Activated T-cell treated with anti-CD3 and anti-CD28 coated beads, Interleukin-2, amount 50 U/mL, for 48 hours (primary cell): ENCODE data around the gene PCDHGC3.

Source experiments
- DNase-seq, 2 experiments: peaks; one replicate each; pipeline ENCODE4 v3.0.0-alpha.2; 2020

PCDHGC3 gene

DNA sequence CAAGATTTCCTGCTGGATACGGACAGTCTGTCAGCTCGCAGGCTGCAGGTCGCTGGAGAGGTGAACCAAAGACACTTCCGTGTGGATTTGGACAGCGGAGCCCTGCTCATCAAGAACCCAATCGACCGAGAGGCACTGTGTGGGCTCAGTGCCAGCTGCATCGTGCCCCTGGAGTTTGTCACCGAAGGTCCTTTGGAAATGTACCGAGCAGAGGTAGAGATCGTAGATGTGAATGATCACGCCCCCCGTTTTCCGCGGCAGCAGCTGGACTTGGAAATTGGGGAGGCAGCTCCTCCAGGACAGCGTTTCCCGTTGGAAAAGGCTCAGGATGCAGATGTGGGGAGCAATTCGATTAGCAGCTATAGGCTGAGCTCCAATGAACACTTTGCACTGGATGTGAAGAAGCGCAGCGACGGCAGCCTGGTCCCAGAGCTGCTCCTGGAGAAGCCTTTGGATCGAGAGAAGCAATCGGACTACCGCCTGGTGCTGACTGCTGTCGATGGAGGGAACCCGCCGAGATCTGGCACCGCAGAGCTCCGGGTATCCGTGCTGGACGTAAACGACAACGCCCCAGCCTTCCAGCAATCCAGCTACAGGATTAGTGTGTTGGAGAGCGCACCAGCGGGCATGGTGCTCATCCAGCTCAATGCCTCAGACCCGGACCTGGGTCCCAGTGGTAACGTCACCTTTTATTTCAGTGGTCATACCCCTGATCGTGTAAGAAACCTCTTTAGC, 9.7 kb downstream of the PCDHGC3 start:
- no peak for DNase-seq

GRCh38 chr5:141486091-141486490, 10.3 kb downstream of the PCDHGC3 start:
- DNase-seq: no peak

DNA sequence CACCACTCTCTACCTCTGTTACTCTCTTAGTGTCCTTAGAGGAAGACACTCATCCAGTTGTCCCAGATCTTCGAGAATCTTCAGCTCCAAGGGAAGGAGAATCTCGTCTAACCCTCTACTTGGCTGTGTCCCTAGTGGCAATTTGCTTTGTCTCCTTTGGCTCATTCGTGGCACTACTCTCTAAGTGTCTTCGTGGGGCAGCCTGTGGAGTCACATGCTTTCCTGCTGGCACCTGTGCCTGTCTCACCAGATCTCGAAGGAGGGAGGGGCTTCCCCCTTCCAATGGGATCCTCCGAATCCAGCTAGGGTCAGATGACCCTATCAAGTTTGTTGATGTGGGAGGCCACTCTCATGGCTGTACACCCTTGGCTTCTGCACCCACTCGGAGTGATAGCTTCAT, 11.4 kb downstream of the PCDHGC3 start:
- DNase-seq: no peak

DNA sequence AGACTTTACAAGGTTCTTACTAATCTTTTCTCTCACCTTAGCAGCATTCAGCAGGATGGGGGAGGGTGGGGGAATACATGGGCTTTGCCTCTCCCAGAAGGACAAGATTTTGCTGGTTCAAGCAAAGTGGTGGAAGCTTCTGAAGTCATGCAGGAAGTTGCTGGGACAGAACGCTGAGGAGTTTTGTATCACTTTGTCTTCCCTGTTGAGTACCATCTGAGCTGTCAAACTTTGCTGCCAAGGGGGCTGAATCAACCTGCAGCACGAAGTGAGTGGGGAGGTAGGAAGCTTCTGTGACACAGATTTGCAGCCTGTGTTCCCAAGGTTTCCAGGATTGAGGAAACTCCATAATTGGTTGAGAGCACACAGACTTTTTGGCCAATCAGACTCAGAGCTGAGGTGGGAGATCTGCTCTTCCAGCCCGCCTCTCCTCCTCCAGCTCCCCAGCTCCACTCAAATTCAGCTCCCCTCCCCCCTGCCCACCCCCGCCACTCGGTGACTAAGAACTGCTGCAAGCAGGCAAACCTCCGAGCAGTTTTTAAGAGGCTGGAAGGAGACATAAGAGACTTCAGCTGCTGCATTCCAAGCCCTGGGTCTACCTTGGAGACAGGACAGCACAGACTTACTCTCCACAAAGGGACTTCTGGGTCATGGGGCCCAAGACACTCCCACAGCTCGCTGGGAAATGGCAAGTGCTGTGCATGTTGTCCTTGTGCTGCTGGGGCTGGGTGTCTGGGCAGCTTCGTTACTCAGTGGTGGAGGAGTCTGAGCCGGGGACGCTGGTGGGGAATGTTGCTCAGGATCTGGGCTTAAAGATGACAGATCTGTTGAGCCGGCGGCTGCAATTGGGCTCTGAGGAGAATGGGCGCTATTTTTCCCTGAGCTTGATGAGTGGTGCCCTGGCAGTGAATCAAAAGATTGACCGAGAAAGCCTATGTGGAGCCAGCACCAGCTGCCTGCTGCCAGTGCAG, 13.1 kb downstream of the PCDHGC3 start, which contains the start of gene PCDHGC5:
Gene PCDHGC5 (plus strand): TSS at position 491 of the 971 bp plus-strand sequence. CDS start 160 bp downstream, at position 651.
- no peak for DNase-seq

GRCh38 chr5:141489841-141490240, 14.1 kb downstream of the PCDHGC3 start:
- no peak for DNase-seq

DNA sequence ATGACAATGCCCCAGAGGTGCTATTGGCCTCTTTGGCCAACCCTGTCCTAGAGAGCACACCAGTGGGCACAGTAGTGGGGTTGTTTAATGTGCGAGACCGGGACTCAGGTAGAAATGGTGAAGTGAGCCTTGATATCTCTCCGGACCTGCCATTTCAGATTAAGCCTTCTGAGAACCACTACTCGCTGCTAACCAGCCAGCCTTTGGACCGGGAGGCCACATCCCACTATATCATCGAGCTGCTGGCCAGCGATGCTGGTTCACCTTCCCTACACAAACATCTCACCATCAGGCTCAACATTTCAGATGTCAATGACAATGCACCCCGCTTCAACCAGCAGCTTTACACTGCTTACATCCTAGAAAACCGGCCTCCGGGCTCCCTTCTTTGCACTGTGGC, 14.5 kb downstream of the PCDHGC3 start:
- no peak for DNase-seq

- DNase-seq: no peak
Measured at GRCh38 chr5:141490771-141491170, 15.0 kb downstream of the PCDHGC3 start.

DNA sequence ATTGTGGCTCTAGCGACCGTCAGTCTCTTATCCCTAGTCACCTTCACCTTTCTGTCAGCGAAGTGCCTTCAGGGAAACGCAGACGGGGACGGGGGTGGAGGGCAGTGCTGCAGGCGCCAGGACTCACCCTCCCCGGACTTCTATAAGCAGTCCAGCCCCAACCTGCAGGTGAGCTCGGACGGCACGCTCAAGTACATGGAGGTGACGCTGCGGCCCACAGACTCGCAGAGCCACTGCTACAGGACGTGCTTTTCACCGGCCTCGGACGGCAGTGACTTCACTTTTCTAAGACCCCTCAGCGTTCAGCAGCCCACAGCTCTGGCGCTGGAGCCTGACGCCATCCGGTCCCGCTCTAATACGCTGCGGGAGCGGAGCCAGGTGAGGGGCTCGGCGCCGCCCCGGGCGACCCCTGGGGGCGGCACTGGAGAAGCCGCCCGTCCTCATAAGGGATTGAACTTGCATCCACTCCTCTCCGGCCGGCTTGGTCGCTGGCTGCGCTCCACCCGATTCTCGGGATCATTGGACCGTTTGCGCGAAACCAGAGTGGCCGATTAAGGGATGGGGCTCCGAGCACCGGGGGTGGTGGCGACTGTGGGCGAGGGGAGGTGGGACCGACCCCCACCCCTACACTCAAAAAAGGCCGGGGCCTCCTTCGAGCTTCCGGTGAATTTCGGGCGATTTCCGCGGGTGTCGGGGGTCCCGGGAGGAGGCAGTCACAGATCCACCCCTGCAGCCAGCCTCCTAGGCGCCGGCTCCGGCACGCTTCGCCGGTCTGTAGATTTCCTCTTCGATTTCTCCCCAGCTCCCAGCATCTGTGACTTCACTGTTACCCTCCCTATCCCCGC, 15.8 kb downstream of the PCDHGC3 start:
- DNase-seq: no peak

GRCh38 chr5:141492168-141492885, 16.6 kb downstream of the PCDHGC3 start:
- peak; percentile 43 to 52 for DNase-seq

GRCh38 chr5:141493500-141494422, 18.0 kb downstream of the PCDHGC3 start:
- DNase-seq: no peak

DNA sequence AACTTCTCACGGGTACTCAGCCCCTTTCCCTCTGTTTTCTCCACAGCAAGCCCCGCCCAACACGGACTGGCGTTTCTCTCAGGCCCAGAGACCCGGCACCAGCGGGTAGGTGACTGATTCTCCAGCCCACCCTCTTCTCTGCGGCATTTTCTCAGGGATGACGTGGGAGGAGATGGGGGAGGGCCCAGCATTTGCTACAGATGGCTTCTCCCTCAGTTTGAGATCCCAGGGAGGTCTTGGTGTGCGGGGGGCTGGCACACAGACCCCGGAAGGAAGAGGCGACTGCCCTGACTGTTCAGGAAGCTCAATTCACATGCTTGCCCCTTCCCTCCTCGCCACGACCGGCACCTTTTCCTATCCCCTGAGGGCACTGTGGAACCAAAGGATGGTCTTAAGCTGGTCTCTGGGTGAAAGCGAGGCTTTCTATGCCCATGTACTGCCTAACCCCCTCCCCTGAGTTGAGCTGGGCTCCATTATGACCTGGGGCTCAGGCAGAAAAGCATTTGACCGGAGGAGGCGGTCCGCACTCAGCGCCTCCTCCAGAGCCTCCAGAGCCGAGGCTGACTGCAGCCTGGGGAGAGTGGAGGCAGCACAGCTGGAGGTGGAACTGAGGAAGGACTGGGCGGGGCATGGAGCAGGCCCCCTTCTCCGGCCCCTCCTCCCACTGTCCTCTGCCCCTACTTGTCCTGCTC, 19.1 kb downstream of the PCDHGC3 start:
- DNase-seq: no peak

GRCh38 chr5:141495453-141495811, 19.7 kb downstream of the PCDHGC3 start:
- DNase-seq: no peak

DNA sequence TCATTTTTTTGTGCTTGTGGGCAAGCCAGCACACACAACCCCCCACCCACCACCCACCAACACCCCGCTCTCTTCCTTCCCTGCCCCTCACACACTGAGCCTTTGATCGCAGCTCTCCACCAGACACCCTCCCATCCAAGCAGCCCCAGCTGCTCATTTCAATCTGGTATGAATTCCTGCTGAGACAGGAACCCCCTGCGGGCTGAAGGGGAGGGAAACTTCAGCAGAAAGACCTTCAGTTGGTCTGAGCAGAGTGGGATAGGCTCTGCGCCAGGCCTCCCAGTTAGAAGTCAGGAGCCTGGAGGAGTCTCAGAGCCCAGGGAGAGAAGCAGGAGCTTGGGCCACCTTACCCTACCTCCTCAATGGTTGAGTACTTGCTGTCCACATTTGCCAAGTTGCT, 20.3 kb downstream of the PCDHGC3 start:
- no peak for DNase-seq

GRCh38 chr5:141501761-141502160, 26.0 kb downstream of the PCDHGC3 start:
- no peak for DNase-seq

GRCh38 chr5:141503681-141504080, 27.9 kb downstream of the PCDHGC3 start:
- no peak for DNase-seq

DNA sequence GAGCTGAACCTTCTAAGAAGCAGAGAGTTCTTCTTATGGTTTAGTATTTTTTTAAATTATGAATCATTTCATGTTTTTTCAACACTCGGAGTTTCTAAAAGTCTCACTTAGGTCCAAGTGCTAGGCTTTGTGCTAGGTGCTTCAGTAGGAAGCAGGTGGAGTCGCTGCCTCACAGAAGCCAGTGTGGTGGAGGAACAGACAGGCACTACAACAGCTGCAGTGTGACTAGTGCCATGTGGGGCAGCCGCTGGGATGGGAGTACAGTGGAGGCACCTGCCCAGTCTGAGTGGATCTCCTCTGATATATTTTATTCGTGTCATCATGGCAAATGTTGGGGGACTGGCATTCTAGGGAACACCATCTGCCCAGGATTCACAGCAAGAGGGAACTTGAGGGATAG, 28.4 kb downstream of the PCDHGC3 start:
- DNase-seq: no peak

DNA sequence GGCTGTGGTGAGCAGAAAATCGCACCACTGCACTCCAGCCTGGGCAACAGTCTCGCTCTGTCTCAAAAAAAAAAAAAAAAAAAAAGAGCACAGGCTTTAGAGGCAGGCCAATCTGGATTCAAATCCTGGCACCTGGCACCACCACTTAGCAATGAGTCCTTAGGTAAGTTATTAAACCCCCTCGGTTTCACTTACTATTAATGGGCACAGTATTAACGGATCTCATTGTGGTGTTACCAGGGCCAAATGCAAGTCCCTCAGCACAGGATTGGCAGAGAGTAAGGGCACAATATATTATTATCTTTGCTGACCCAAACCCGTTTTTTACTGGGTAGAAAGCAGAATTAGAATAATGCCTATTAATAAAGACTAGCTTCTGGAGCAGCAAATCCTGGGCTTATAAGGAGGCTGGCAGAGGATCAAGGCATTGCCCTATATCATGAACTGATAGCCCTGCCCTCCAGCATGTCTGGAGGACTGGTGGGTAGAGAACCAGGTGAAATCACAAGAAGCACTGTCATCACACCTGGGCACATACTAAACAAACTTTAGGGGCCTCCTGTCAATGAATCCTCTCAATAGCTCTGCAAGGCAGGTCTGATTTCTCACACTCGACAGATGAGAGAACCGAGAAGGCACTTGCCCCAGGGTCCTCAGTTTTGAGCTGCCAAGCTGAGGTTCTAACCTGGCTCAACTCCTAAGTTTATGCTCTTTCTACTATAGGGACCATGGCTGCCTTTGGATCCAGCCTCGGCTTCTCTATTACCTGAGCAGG, 30.8 kb downstream of the PCDHGC3 start:
- DNase-seq: no peak

DNA sequence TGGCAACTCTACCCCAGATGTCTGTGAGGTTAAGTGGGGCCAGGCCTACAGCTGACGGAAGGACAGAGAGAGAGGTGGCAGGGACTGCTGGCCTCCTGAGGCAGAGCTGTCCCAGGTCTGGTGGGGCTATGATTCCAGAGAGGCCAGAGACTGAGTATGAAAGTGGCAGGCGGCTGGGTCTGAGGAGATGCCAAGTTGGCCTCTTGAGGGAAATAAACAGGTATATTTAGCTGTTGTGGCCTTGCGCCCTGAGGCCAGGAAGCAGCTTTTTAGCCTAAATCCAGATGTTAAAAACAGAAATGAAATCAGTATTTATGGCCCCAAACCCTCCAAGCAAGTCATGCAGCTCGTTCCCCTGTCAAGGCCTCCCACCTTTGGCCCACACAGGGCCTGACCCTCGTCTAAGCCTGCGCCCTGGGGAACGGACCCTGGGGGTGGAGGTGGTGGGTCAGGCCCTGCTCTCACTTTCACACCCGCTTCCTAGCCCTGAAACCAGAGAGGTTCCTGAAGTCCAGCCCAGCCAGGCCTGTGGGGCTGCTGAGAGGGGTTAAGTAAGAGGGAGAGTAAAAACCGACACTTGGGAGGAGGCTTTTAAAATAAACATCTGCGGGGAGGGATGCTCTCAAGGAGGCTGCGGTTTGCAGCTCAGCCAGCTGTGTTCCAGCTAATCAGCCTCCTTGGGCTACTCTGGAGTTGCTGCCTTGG, 31.8 kb downstream of the PCDHGC3 start:
- DNase-seq: no peak

GRCh38 chr5:141508440-141508797, 32.7 kb downstream of the PCDHGC3 start:
- no peak for DNase-seq
